Activated T-cell treated with anti-CD3 and anti-CD28 coated beads, Interleukin-2, amount 50 U/mL, for 72 hours (primary cell): Measurements from ENCODE around the gene MOCS2. TPM values are rescaled to one million over a fixed set of nuclear protein-coding genes. Genes with fewer than 3 reads are reported as not detected.
A peak's percentile ranks its signal among the peaks of the same experiment; 100 is the strongest.
"Not testable (repeated sequence)": the region's sequence is repeated elsewhere in the genome, so short reads cannot be mapped to it uniquely, and the experiment has no call there.

Experiments used
- ATAC-seq, 2 donors: fragments of 150-1000 bp; cut with Tn5 transposase; replicated peaks in 1 of 2; 2 replicates each; pipeline ENCODE4 v1.10.0; 2021; ENCODE audit warnings: moderate library complexity in 2 of 2, mild to moderate bottlenecking in 1 of 2
- DNase-seq, 2 donors: peaks; one replicate each; pipeline ENCODE4 v3.0.0; 2021 to 2022; ENCODE audit warnings: mixed read lengths in 1 of 2
- H3K27ac Mint-ChIP-seq: one replicate; pipeline ENCODE4 v1.8.0; 2022; ENCODE audit warnings: mild to moderate bottlenecking, moderate library complexity, mixed read lengths
- H3K27me3 Mint-ChIP-seq: one replicate; pipeline ENCODE4 v1.8.0; 2022; ENCODE audit warnings: low read depth, mixed read lengths
- H3K36me3 Mint-ChIP-seq, 2 donors: one replicate each; pipeline ENCODE4 v1.8.0; 2022; ENCODE audit warnings: mixed read lengths in 2 of 2, mild to moderate bottlenecking in 1 of 2; ENCODE audit not compliant: insufficient read depth in 2 of 2
- H3K4me1 Mint-ChIP-seq: one replicate; pipeline ENCODE4 v1.8.0; 2022; ENCODE audit warnings: low read depth, mixed read lengths
- H3K4me3 Mint-ChIP-seq, 2 donors: one replicate each; pipeline ENCODE4 v1.8.0; 2022; ENCODE audit warnings: mild to moderate bottlenecking in 2 of 2, mixed read lengths in 2 of 2, moderate library complexity in 2 of 2
- H3K9me3 Mint-ChIP-seq, 2 donors: one replicate each; pipeline ENCODE4 v1.8.0; 2022; ENCODE audit warnings: mixed read lengths in 2 of 2
- total RNA-seq, 2 donors: library from RNA; stranded (reverse); gene quantifications; one replicate each; pipeline ENCODE4 v1.2.3, GENCODE V29; 2022

MOCS2 gene
- total RNA-seq, 2 donors from 2014 or later: 19.0 to 20.4 TPM

DNA sequence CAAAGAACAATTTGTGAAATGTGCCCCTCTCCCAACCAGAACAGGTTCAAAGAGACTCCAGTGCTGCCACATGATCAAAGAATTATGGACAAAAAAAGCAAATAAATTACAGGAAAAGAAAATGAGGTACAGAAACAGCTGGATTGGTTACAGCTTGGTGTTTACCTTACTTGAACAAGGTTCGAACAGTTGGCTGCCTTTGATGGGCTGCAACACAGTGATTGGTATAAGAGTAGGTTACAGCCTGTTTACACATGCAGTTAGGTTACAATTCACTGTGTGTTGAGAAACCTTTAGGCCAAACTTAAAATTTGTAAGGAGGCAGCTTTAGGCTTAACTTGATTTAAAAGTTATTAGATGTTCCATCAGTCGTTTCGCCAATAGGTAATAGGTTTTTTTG, 3.4 kb upstream of the MOCS2 start:
- ATAC-seq (no peak), DNase-seq (no peak)
- H3K36me3 Mint-ChIP-seq: peaks cover 0 to 3% of the 10 kb centered on the region in 2 donors
- peaks cover 22% of the 10 kb centered on the region for H3K4me1 Mint-ChIP-seq
- H3K27me3 Mint-ChIP-seq: no peaks in the 10 kb centered on the region
- H3K9me3 Mint-ChIP-seq: no peaks in the 10 kb centered on the region
- H3K4me3 Mint-ChIP-seq: no peak overlapping the region
- no peak overlapping the region for H3K27ac Mint-ChIP-seq

DNA sequence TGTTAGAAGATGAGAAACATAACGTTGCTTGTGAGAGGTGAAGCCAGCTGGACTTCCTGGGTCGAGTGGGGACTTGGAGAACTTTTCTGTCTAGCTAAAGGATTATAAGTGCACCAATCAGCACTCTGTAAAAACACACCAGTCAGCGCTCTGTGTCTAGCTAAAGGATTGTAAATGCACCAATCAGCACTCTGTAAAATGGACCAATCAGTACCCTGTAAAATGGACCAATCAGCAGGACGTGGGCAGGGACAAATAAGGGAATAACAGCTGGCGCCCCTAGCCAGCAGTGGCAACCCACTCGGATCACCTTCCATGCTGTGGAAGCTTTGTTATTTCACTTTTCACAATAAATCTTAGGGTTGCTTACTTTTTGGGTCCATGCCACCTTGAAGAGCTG, 2.8 kb upstream of the MOCS2 start:
- H3K4me3 Mint-ChIP-seq, H3K27ac Mint-ChIP-seq, DNase-seq, H3K36me3 Mint-ChIP-seq, H3K27me3 Mint-ChIP-seq, ATAC-seq, H3K9me3 Mint-ChIP-seq: not testable (repeated sequence)
- peaks cover 27% of the 10 kb centered on the region for H3K4me1 Mint-ChIP-seq

DNA sequence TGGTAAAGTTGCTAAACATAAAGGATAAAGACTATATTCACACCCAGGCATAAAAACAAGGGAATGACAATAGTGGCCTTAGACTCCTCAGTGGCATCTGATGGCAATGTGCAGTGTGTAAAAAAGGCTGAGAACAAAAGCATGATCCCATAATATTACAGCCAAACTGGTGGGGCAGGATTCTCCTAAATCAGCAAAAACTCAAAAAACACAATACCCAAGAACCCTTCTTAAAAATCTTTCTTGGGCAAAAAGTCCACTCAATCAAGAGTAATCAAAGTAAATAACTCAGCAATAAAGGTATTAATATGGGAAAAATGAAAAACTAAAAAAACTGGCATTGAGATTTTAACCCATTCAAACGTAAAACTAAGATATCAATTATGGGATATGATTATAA, 1.6 kb upstream of the MOCS2 start:
- H3K4me1 Mint-ChIP-seq: peaks cover 37% of the 10 kb centered on the region
- no peaks in the 10 kb centered on the region for H3K9me3 Mint-ChIP-seq
- H3K27ac Mint-ChIP-seq: no peak overlapping the region
- peak overlapping the region; percentile 95 to 99 for H3K4me3 Mint-ChIP-seq
- no peak for ATAC-seq
- no peaks in the 10 kb centered on the region for H3K27me3 Mint-ChIP-seq
- DNase-seq: no peak
- peaks cover under 1 to 3% of the 10 kb centered on the region in 2 donors for H3K36me3 Mint-ChIP-seq

GRCh38 chr5:53110156-53110555, 599 bp upstream of the MOCS2 start:
- peak; percentile 10 to 17 for ATAC-seq
- Mint-ChIP-seq H3K9me3 (no peaks in the 10 kb centered on the region), H3K27ac (peak overlapping the region; percentile 23), H3K4me3 (peak overlapping the region; percentile 95 to 99), H3K36me3 (peaks cover 1 to 3% of the 10 kb centered on the region in 2 donors), H3K4me1 (peaks cover 47% of the 10 kb centered on the region), H3K27me3 (no peaks in the 10 kb centered on the region)
- DNase-seq: peak in 1 of 2 donors; percentile 16

DNA sequence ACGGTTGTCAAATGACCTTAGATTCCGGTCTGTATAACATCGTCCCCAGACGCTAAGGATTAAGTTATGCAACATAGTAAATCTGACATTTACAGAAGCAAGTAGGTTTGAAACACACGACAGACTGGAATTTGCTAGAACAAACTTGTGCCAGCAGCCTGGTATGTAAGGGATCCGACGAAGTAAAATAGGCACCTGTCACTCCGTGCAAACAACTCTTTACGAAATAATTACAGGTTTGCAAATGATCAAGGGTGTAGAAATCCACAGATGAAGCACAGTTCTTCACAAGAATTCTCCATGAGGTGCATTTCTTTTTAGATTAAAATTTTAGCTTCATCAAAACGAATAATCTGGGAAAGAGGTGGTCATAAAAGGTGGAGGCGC, 508 bp downstream of the MOCS2 start:
- H3K27me3 Mint-ChIP-seq: no peaks in the 10 kb centered on the region
- H3K9me3 Mint-ChIP-seq: no peaks in the 10 kb centered on the region
- ATAC-seq (peak; percentile 6), DNase-seq (no peak)
- peak overlapping the region; percentile 99 for H3K27ac Mint-ChIP-seq
- peak overlapping the region; percentile 95 to 99 for H3K4me3 Mint-ChIP-seq
- peaks cover 1 to 5% of the 10 kb centered on the region in 2 donors for H3K36me3 Mint-ChIP-seq
- H3K4me1 Mint-ChIP-seq: peaks cover 53% of the 10 kb centered on the region

- no peak for DNase-seq
- no peak overlapping the region for H3K4me3 Mint-ChIP-seq
- no peaks in the 10 kb centered on the region for H3K9me3 Mint-ChIP-seq
Measured at GRCh38 chr5:53105611-53106300, 3.8 kb downstream of the MOCS2 start.

DNA sequence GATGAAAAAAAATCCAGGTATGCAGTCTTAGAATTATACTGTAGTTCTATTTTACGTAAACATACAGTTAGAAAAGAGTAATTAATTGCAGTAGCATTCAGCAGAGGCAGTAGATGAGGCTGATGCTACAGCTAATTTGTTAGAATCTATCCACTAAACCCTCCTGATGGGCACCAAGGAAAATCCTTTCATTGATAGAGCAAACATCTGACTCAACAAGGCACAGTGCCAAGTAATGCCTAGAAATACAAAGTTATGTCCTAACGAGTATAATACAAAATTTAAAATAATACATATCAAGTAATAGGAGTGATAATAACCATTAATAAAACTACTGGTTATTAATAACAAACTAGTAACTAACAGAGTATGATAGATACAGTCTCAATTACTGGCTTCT, 9.0 kb downstream of the MOCS2 start:
- no peak overlapping the region for H3K4me3 Mint-ChIP-seq
- no peak overlapping the region for H3K27ac Mint-ChIP-seq
- H3K4me1 Mint-ChIP-seq: peaks cover 21% of the 10 kb centered on the region
- ATAC-seq (no peak), DNase-seq (no peak)
- H3K27me3 Mint-ChIP-seq: no peaks in the 10 kb centered on the region
- H3K36me3 Mint-ChIP-seq: peaks cover 4 to 16% of the 10 kb centered on the region in 2 donors
- H3K9me3 Mint-ChIP-seq: no peaks in the 10 kb centered on the region

More at GRCh38 chr5:53105611-53106300, 3.8 kb downstream of the MOCS2 start:
- no peak overlapping the region for H3K27ac Mint-ChIP-seq
- no peak for ATAC-seq
- no peaks in the 10 kb centered on the region for H3K27me3 Mint-ChIP-seq
- peaks cover 52% of the 10 kb centered on the region for H3K4me1 Mint-ChIP-seq
- H3K36me3 Mint-ChIP-seq: peaks cover 1 to 13% of the 10 kb centered on the region in 2 donors

GRCh38 chr5:53099546-53099945, 10.0 kb downstream of the MOCS2 start:
- DNase-seq: no peak
- no peak overlapping the region for H3K27ac Mint-ChIP-seq
- ATAC-seq: no peak
- peaks cover 17% of the 10 kb centered on the region for H3K4me1 Mint-ChIP-seq
- no peaks in the 10 kb centered on the region for H3K9me3 Mint-ChIP-seq
- H3K4me3 Mint-ChIP-seq: no peak overlapping the region
- H3K36me3 Mint-ChIP-seq: peaks cover 4 to 13% of the 10 kb centered on the region in 2 donors
- H3K27me3 Mint-ChIP-seq: no peaks in the 10 kb centered on the region

GRCh38 chr5:53095931-53096525, 13.5 kb downstream of the MOCS2 start:
- ATAC-seq (peak; percentile 53 to 64), DNase-seq (peak; percentile 58 to 70)
- Mint-ChIP-seq H3K4me3 (no peak overlapping the region), H3K27ac (peak overlapping the region; percentile 83), H3K4me1 (peaks cover 20% of the 10 kb centered on the region), H3K36me3 (peaks cover 4 to 5% of the 10 kb centered on the region in 2 donors), H3K27me3 (no peaks in the 10 kb centered on the region), H3K9me3 (no peaks in the 10 kb centered on the region)

GRCh38 chr5:53095217-53095616, 14.3 kb downstream of the MOCS2 start:
- H3K4me3 Mint-ChIP-seq: no peak overlapping the region
- no peaks in the 10 kb centered on the region for H3K9me3 Mint-ChIP-seq
- no peak for DNase-seq
- peaks cover 3% of the 10 kb centered on the region for H3K27me3 Mint-ChIP-seq
- H3K27ac Mint-ChIP-seq: no peak overlapping the region
- peaks cover 28% of the 10 kb centered on the region for H3K4me1 Mint-ChIP-seq
- H3K36me3 Mint-ChIP-seq: peaks cover 4 to 5% of the 10 kb centered on the region in 2 donors
- no peak for ATAC-seq

GRCh38 chr5:53092242-53092641, 17.3 kb downstream of the MOCS2 start:
- H3K4me1 Mint-ChIP-seq: peaks cover 46% of the 10 kb centered on the region
- no peaks in the 10 kb centered on the region for H3K36me3 Mint-ChIP-seq
- H3K9me3 Mint-ChIP-seq: no peaks in the 10 kb centered on the region
- DNase-seq (no peak), ATAC-seq (no peak)
- no peak overlapping the region for H3K4me3 Mint-ChIP-seq
- peaks cover 5% of the 10 kb centered on the region for H3K27me3 Mint-ChIP-seq
- H3K27ac Mint-ChIP-seq: no peak overlapping the region

DNA sequence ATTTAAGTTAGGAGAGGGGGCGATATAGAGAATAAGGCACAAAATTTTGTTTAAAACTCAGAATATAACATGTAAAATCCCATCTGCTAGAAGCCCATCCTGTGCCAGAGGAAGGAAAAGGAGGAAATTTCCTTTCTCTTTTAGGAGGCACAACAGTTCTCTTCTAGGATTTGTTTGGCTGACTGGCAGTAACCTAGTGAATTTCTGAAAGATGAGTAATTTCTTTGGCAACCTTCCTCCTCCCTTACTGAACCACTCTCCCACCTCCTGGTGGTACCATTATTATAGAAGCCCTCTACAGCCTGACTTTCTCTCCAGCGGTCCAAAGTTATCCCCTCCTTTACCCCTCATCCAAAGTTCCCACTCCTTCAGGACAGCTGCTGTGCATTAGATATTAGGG, 18.3 kb downstream of the MOCS2 start:
- Mint-ChIP-seq H3K9me3 (no peaks in the 10 kb centered on the region), H3K4me3 (no peak overlapping the region), H3K36me3 (no peaks in the 10 kb centered on the region), H3K27me3 (peaks cover 15% of the 10 kb centered on the region), H3K4me1 (peaks cover 46% of the 10 kb centered on the region), H3K27ac (no peak overlapping the region)
- ATAC-seq: no peak
- no peak for DNase-seq

- H3K9me3 Mint-ChIP-seq: no peaks in the 10 kb centered on the region
- peak overlapping the region; percentile 15 for H3K27ac Mint-ChIP-seq
- H3K4me3 Mint-ChIP-seq: peak overlapping the region; percentile 67 to 82
- DNase-seq (peak; percentile 25 to 45), ATAC-seq (peak; percentile 50 to 62)
- H3K36me3 Mint-ChIP-seq: no peaks in the 10 kb centered on the region
- H3K4me1 Mint-ChIP-seq: peaks cover 37% of the 10 kb centered on the region
- H3K27me3 Mint-ChIP-seq: peaks cover 20% of the 10 kb centered on the region
Measured at GRCh38 chr5:53090229-53090628, 19.3 kb downstream of the MOCS2 start.
